Stimulated activated CD4-positive, alpha-beta T cell treated with anti-CD3 and anti-CD28 coated beads, Interleukin-2, amount 100 ng/mL, for 48 hours (primary cell): ENCODE measurements around the gene CDKAL1.

ENCODE experiments used
- DNase-seq, 2 donors: peaks; one replicate each; pipeline ENCODE4 v3.0.0-alpha.2; 2020

Gene CDKAL1

DNA sequence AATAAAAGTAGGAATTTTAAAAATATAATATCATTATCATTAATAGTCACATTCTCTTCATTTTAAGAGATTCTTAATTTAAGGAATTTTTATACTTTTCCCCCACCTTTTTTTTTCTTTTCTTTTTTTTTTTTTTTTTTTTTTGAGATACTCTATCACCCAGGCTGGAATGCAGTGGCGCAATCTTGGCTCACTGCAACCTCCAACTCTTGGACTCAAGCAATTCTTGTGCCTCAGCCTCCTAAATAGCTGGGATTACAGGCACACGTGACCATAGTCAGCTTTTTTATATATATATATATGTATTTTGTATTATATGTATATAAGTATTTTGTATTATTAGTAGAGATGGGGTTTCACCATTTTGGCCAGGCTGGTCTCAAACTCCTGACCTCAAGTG is 457.7 kb downstream of the CDKAL1 start:
- DNase-seq: no peak

- no peak for DNase-seq
These were observed 461.8 kb downstream of the CDKAL1 start for GRCh38 chr6:20996099-20996498.

DNA sequence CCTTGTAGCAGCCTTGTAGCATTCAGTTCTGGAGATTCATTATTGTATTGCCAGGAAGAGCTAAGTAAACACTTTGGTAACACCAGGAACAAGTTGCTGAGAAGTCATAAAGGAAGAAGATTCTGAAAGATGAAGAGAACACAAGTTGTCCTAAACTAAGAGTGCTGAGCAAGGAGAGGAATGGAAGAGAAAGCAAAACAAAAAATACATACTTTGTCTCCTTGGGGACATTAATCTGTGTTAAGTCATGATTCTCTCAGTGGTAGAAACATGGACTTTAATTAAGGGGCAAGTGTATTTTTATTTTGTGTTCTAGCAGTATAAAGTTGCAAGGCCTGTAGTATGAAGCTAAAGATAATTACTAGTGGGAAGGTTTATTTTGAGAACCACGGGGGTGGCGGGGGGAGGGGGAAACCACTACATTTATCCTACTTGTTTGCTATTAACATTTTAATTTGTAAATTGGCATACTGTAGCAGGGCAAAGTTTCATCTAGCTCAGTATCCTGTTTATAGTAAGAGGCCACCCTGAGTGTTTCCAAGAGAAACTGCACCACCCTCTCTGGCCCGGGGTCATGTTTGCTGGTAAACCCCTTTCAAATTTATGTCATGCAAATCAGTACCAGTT is 463.0 kb downstream of the CDKAL1 start:
- no peak for DNase-seq

DNA sequence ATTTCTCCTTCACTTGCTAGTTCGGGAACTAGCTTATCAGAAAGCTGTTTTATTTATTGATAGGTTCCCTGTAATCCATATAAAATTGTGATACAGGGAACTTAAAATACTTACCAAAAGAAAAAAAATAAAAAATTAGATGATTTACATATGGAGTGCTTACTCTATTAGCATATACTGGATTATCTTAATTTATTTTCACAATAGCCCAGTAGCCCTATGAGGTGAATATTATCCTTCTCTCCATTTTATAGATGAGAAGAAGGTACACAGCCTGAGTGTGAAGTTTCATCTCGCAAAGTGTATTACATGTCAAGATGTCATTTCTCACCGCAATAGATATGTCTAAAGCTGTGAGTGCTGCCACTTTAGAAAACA is 463.5 kb downstream of the CDKAL1 start:
- no peak for DNase-seq

DNA sequence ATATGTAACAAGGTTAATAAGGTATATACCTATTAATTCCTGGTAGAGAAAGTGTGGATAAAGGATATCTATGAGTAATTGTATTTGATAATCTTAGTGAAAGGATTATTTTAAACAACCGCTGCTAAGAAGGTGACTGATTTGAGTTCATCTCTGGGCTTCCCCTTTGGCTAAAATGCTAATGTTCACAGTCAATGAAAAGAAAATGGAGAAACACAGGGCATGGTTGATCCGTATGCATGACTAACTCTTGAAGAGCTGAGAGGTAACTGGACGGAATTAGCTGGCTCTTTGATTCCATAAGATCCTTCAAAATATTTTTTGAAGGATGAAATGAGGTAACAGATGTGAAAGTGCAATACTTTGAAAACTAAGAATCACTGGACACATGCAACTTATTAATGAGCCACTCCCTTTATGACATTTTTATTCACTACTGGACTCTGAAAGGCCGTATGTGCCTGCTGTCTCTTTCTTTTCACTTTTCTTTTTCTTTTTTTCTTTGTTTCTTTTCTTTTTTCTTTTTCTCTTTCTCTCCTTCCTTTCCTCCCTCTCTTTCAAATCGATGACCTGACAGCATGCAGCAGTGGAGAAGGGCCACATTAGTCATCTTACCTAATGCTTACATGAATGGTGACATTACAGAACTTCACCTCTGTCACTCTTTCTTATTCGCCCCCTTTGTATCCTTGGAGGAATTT is 464.6 kb downstream of the CDKAL1 start:
- no peak for DNase-seq

DNA sequence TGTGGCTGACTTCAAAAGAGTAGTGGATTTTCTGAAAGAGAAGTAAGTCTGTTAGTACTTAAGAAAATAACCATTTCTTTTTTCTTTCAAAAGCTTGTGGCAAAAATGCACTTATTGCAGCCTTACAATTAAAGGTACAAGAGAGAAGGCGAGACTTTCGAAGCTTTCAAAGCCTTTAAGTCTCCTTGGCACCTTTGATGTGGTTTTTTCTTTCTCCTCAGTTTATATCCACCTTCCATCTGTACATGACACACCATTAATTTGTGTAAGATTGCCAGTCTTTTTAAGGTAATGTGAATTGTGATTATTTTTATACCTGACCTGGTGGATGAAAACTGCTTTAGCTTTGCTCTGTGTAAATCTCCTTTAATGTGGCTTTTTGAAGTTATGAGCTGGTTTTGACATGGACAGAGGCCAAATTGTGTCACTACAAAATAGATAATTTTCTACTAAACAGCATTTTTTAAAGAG is 466.1 kb downstream of the CDKAL1 start:
- no peak for DNase-seq

- no peak for DNase-seq
These were observed 467.5 kb downstream of the CDKAL1 start for GRCh38 chr6:21001736-21002135.

- no peak for DNase-seq
These were observed 469.7 kb downstream of the CDKAL1 start for GRCh38 chr6:21003780-21004541.

DNA sequence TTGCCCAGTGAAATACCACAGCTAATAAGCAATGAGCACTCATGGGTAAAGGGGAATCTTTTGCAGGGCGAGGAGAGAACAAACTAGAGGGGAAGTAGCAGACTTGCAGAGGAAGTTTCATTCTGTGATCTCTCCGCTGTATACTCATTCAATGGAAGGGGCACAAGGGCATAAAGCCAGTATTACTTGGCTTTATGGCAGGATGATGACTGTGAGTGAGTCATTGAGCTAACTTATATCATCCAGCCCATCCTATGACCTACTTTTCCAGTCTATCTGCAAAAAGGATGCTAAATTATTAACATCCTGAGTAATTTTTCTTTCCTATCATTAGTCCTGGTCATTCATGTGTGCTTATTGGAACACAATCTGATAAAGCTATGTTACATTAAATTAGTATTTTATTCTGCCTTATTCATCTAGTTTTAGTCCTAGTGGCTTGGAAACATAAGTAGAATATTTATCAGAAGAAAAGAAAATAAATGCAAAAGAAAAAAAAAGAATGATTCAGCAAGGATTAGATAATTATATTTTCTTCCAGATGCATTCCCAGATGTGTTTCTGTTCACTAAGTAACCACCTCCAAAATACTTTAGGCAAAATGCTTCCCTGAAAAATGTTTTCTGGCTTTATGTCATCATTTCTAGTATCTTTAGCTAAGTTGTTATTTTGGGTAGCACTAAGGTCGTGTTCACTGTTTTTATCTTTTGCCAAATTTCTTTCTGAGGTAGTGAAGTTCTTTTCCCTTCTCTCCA is 471.7 kb downstream of the CDKAL1 start:
- no peak for DNase-seq

DNA sequence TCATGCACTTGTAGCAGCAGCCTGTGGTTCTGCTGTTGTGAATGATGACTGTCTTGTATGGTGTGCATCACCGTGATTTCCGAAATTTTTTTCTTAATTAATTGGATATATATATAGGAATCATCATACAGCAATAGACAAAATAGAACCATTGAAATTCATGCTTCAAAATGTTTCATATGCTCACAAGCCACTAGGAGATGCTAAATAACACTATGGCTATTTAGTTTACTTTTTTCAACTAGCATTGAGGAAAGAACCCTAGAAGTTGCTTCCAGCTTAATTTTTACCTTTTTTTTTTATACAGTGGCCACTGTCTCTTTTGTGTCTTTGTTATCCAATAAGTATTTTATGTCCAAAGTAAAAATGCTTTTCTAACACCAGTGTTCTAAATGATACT is 485.4 kb downstream of the CDKAL1 start:
- DNase-seq: no peak

DNA sequence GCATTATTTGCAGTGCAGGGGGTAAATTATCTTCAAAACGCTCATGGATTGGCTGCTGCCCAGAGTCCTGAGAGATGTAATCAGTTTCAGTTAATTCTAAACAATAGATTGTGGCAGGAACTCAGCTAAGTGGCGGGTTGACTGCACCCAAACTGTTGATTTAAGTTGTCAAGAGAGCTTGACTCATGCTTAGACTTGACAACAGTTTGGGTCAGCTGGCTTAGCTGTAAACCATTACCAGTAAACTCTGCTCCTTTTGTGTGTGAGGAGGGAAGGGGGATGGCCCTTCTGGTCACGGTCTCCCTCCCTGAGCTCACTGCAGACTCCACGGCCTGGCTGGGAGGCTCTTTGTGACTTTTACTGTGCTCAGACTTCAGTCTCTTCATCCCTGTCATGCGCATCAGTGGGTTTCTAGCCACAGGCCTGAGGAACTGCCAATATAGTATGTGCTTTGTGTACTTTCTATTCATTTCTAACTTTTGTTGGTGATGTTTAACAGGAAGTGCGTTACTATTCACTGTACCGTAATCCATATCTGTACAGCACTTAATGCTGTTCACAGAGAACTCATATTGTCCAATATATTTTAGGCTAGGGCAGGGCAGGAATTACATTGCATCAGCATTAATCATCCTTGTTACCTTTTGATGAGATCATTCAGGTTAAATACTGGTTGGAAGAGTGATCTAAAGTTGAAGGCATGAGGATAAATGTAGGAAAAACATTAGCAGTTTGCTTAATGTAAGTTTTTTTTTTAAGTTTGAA is 488.3 kb downstream of the CDKAL1 start:
- no peak for DNase-seq

DNA sequence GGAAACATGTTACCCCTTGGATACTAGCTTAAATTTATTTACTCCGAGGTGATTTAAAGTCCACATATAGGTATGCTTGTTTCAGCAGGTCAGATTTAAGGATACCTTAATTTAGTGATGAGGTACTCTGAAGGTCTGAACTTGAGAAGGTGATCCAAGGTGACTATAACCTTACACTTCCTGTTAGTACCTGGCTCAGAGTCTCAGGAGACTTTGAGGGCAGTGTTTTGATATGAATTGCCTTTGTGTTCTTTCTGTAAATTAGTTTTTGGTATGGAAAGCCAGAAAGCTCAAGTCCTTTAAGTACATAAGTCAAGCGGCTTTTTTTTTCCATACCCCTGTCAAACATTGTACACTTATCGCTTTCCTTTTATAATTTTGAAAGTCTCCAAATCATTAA is 489.0 kb downstream of the CDKAL1 start:
- no peak for DNase-seq

DNA sequence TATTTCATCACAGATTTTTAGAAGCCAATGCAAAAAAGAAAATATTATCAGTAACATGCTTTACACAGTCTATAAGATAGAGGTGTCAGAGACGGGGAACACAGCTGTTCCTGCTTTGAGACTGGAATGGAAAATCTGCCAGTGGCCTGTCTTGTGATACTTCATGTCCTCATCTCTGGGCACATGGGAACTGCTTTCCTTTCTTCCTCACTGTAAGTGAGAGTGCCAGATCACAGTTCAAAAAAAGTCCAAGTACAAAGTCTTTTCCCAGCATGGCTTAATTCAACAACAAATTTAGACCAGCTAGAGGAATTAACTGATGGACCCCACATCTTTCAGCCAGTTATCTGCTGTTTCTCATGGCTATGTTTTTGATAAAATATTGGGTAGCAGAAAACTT is 490.4 kb downstream of the CDKAL1 start:
- no peak for DNase-seq

- DNase-seq: no peak
These were observed 492.5 kb downstream of the CDKAL1 start for GRCh38 chr6:21026576-21027273.

GRCh38 chr6:21027507-21027906 is 493.2 kb downstream of the CDKAL1 start:
- DNase-seq: no peak

GRCh38 chr6:21031182-21031581 is 496.9 kb downstream of the CDKAL1 start:
- DNase-seq: no peak

DNA sequence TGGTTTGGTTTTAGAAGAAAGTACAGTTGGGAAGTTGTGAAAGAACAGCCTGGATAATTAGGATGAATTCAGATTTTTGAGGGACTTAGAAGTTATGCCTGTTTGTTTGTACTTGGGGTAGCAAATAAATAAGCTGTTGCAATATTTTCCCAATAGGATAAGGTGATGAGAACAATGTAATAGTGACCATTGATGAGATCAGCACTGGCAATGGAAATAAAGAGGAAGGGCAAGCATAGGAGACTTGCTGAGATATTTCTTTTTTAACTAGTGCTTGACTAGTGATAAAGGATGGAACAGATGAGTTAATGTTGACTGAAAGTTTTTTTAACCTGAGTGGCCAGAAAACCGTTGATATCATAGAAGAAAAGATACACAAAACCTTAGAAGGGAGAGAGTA is 498.8 kb downstream of the CDKAL1 start:
- DNase-seq: no peak

GRCh38 chr6:21033575-21034026 is 499.3 kb downstream of the CDKAL1 start:
- DNase-seq: no peak

GRCh38 chr6:21034345-21034744 is 500.1 kb downstream of the CDKAL1 start:
- DNase-seq: no peak

DNA sequence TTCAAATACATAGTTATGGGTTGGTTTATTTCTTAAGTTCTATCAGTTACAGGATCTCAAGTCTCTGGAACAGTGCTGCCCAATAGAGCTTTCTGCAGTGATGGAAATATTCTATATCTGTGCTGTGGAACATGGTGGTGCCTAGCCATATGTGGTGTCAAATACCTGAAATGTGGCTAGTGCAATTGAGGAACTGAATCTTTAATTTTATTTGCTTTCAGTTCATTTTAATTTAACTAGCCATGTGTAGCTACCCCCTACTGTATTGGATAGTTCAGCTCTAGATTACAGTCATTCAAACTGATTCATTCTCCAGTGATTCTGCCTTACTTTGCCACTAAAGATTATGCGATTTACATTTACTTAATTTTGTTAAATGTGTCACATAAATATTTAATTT is 503.2 kb downstream of the CDKAL1 start:
- no peak for DNase-seq

DNA sequence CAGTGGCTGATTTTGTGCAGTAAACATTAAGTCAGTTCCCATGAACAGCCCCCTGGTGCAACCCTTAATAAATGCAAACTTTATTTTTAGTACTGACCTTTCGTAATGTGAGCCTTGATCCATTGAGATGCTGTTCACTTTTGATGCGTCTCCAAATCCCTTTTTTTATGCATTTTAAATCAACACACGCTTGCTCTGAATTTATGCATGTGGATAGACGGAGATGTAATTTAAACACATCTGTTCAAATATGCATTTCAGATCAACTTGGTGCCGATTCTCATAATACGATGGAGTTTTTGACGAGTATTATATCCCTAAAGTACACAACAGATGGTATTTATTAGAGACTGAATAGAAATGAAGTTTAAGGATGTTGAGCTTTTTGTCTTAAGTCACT is 505.7 kb downstream of the CDKAL1 start:
- DNase-seq: no peak
